ENCODE data around the gene AK5. TPM values are rescaled to one million over a fixed set of nuclear protein-coding genes. Genes with fewer than 3 reads are reported as not detected.

Gene AK5
- polyA plus RNA-seq, 2 of the 4 experiments (the other 2 are of a cell fraction): 4.9 to 6.1 TPM

DNA sequence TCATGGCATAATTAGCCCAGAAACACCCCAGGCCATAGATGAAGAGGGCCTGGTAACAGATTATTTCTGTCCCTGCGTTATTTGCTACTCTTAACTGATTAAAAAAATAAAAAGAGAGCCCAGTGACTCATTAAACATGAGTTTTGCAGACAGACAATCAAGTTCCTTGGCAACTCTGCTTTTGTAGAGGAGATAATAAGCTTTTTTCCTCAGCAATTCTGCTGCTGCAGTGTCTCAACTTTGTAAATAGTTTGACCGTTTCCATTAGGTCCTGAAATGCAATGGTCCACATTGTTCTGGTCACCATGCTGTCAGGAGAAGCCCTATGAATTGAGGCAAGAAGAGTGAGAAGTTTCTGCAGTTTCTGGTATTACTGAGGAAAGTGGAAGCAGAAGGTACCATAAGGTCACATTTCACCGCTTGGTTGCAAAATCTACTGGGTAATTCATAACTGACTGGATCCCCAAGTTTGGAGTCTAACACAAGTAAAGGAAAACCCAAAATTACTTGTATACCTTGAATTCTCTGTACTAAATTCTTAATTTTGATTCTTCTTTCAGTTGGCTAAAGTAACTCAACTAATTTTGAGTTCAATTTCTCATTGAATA lies 261.1 kb downstream of the AK5 start:
- Histone ChIP-seq H3K4me1 (peaks cover 49% of the 10 kb centered on the region), H3K4me2 (no peak overlapping the region), H3K9me3 (no peaks in the 10 kb centered on the region), H3K27ac (peak overlapping the region; percentile 71 to 99; a peak in 5 of 6 replicates), H3K4me3 (no peak overlapping the region)
- no peak for FAIRE-seq
- ATAC-seq: no peak
- CTCF ChIA-PET: interaction anchor here (0.6 kb wide), 2 partner anchors 79 to 193 kb away, joined by 4 read pairs; no protein-coding TSS in a partner anchor
- TF ChIP-seq, protein P1, sequence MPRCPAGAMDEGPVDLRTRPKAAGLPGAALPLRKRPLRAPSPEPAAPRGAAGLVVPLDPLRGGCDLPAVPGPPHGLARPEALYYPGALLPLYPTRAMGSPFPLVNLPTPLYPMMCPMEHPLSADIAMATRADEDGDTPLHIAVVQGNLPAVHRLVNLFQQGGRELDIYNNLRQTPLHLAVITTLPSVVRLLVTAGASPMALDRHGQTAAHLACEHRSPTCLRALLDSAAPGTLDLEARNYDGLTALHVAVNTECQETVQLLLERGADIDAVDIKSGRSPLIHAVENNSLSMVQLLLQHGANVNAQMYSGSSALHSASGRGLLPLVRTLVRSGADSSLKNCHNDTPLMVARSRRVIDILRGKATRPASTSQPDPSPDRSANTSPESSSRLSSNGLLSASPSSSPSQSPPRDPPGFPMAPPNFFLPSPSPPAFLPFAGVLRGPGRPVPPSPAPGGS (IDR thresholded peaks at IDR 0.05): no peak
- no peak for TF ChIP-seq TFCP2L1 (CRISPR knock-in tag; IDR thresholded peaks at IDR 0.05)
- no peak for TF ChIP-seq KDM1A (IDR thresholded peaks at IDR 0.05; ENCODE audit: low read depth)
- no peak for TF ChIP-seq ZFP36 (IDR thresholded peaks at IDR 0.05; ENCODE audit: borderline replicate concordance, partially characterized antibody)
- no peak for TF ChIP-seq JUN (IDR thresholded peaks at IDR 0.05)
- no peak for TF ChIP-seq CBX8 (IDR thresholded peaks at IDR 0.05)
- no peak for TF ChIP-seq POLR2A (IDR thresholded peaks at IDR 0.05; ENCODE audit: low read length)
- TF ChIP-seq ZNF302 (CRISPR knock-in tag; IDR thresholded peaks at IDR 0.05): no peak
- TF ChIP-seq ZSCAN20 (CRISPR knock-in tag; IDR thresholded peaks at IDR 0.05): no peak
- TF ChIP-seq HDAC2 (IDR thresholded peaks at IDR 0.05): no peak
- no peak for TF ChIP-seq HEYL (CRISPR knock-in tag; IDR thresholded peaks at IDR 0.05)
- TF ChIP-seq EHMT2 (IDR thresholded peaks at IDR 0.05; ENCODE audit: low read depth): no peak
- no peak for TF ChIP-seq POLR2AphosphoS2 (conservative IDR thresholded peaks at IDR 0.05; ENCODE audit: low read length)
- TF ChIP-seq MYC (IDR thresholded peaks at IDR 0.05; ENCODE audit: borderline replicate concordance, low read length): no peak
- no peak for TF ChIP-seq CEBPB (IDR thresholded peaks at IDR 0.05)
- no peak for TF ChIP-seq PHF8 (IDR thresholded peaks at IDR 0.05; ENCODE audit: borderline replicate concordance, low read depth)
- 87% methylated on average over 3 of the region's 3 CpGs for WGBS (ENCODE audit: missing lambda C conversion rate)
- DNase-seq (ENCODE audit: low read depth in 1 of 2, low spot score in 1 of 2): no peak
- POLR2A ChIA-PET: no interaction called here

GRCh38 chr1:77543822-77544448 lies 262.1 kb downstream of the AK5 start:
- no peak for FAIRE-seq
- ChIA-PET POLR2A (no interaction called here), CTCF (interaction anchor here (0.6 to 1.4 kb wide), 2 partner anchors 78 to 139 kb away, joined by 4 to 8 read pairs; partner anchors contain the start of gene ZZZ3)
- ATAC-seq: no peak
- Histone ChIP-seq H3K4me2 (peak overlapping the region; percentile 37; the same call in 1 of the 3 replicates), H3K4me1 (peaks cover 46% of the 10 kb centered on the region), H3K27ac (peak overlapping the region; percentile 26 to 61; a peak in 4 of 6 replicates), H3K4me3 (no peak overlapping the region), H3K9me3 (no peaks in the 10 kb centered on the region)
- 49% methylated on average over 4 of the region's 4 CpGs for WGBS (ENCODE audit: missing lambda C conversion rate)
- peak in 1 of 2 experiments; percentile 18 for DNase-seq (ENCODE audit: low read depth in 1 of 2, low spot score in 1 of 2)
- TF ChIP-seq, protein P2, sequence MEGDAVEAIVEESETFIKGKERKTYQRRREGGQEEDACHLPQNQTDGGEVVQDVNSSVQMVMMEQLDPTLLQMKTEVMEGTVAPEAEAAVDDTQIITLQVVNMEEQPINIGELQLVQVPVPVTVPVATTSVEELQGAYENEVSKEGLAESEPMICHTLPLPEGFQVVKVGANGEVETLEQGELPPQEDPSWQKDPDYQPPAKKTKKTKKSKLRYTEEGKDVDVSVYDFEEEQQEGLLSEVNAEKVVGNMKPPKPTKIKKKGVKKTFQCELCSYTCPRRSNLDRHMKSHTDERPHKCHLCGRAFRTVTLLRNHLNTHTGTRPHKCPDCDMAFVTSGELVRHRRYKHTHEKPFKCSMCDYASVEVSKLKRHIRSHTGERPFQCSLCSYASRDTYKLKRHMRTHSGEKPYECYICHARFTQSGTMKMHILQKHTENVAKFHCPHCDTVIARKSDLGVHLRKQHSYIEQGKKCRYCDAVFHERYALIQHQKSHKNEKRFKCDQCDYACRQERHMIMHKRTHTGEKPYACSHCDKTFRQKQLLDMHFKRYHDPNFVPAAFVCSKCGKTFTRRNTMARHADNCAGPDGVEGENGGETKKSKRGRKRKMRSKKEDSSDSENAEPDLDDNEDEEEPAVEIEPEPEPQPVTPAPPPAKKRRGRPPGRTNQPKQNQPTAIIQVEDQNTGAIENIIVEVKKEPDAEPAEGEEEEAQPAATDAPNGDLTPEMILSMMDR (IDR thresholded peaks at IDR 0.05): no peak
- TF ChIP-seq ATOH8 (CRISPR knock-in tag; IDR thresholded peaks at IDR 0.05; ENCODE audit: low read depth) (no peak), ZFP36 (IDR thresholded peaks at IDR 0.05; ENCODE audit: borderline replicate concordance, partially characterized antibody) (no peak), ESRRA (IDR thresholded peaks at IDR 0.05; ENCODE audit: borderline replicate concordance, low read length) (no peak), RARB (CRISPR knock-in tag; IDR thresholded peaks at IDR 0.05) (no peak), MYC (IDR thresholded peaks at IDR 0.05; ENCODE audit: borderline replicate concordance, low read length) (no peak), CBX8 (IDR thresholded peaks at IDR 0.05) (no peak), PHF8 (IDR thresholded peaks at IDR 0.05; ENCODE audit: borderline replicate concordance, low read depth) (no peak), MAFK (IDR thresholded peaks at IDR 0.05; ENCODE audit: partially characterized antibody) (peak; percentile 27), CEBPB (IDR thresholded peaks at IDR 0.05) (0 out of 4 replicates have a peak, but pooled peaks of 1 of the 2 experiments have one; percentile 21)
- TF ChIP-seq, protein P3, sequence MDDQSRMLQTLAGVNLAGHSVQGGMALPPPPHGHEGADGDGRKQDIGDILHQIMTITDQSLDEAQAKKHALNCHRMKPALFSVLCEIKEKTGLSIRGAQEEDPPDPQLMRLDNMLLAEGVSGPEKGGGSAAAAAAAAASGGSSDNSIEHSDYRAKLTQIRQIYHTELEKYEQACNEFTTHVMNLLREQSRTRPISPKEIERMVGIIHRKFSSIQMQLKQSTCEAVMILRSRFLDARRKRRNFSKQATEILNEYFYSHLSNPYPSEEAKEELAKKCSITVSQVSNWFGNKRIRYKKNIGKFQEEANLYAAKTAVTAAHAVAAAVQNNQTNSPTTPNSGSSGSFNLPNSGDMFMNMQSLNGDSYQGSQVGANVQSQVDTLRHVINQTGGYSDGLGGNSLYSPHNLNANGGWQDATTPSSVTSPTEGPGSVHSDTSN (IDR thresholded peaks at IDR 0.05): no peak

All from A549 (cell line).